Testis (tissue), 3 donors: Measurements from ENCODE around the gene ARHGEF10L. TPM values are rescaled to one million over a fixed set of nuclear protein-coding genes. Genes with fewer than 3 reads are reported as not detected.

ENCODE experiments used
- DNase-seq: peaks from one replicate; pipeline ENCODE4 v3.0.0-alpha.2; 2019
- H3K27ac ChIP-seq, 2 donors: fragments of 200-600 bp; sonication (generic); one replicate each; pipeline ENCODE4 v1.5.1; 2019
- H3K27me3 ChIP-seq: fragments of 200-600 bp; sonication (generic); one replicate; pipeline ENCODE4 v1.5.1; 2019
- H3K36me3 ChIP-seq: fragments of 200-600 bp; sonication (generic); one replicate; pipeline ENCODE4 v1.5.1; 2017; ENCODE audit warnings: low read depth; ENCODE audit errors: missing control alignments
- H3K4me1 ChIP-seq: fragments of 200-600 bp; sonication (generic); one replicate; pipeline ENCODE4 v1.5.1; 2019
- H3K4me3 ChIP-seq, 2 donors: fragments of 200-600 bp; sonication (generic); one replicate each; pipeline ENCODE4 v1.5.1; 2017 to 2019
- H3K9me3 ChIP-seq: fragments of 200-600 bp; sonication (generic); one replicate; pipeline ENCODE4 v1.5.1; 2017
- POLR2A ChIP-seq: fragments of 450-650 bp; IDR thresholded peaks from one replicate; pipeline ENCODE4 v1.6.1; 2017; ENCODE audit warnings: antibody characterized with exemption, mild to moderate bottlenecking, moderate library complexity
- WGBS, 2 donors: methylation state at CpG; one replicate each; pipeline ENCODE4 v1.1.5; 2018; 5-methylcytosine and 5-hydroxymethylcytosine counted together
- intact Hi-C: fragments of 100-400 bp; cut with DNase I; formaldehyde crosslinking; loops from one replicate; pipeline ENCODE4 v1.15.1; 2023; ENCODE audit warnings: low total_unique reads
- polyA plus RNA-seq: library from polyadenylated mRNA; stranded (reverse); fragments of 350-450 nt; fragmentation: Illumina TruSeq; extraction: RNeasy Lipid Tissue Mini Kit (QIAGEN cat#74804); gene quantifications from one replicate; pipeline ENCODE4 v1.2.3, GENCODE V29; 2014; ENCODE audit warnings: low read depth, low replicate concordance; ENCODE audit not compliant: insufficient read depth
- total RNA-seq, 2 donors: library from RNA; depleted of rRNA; stranded (reverse); fragments of >200 nt; gene quantifications; one replicate each; pipeline ENCODE4 v1.2.3, GENCODE V29; 2016
- TF ChIP-seq, protein P1 (sequence below), 3 experiments: fragments of 450-650 bp in 2 of 3; fragments of 200-600 bp in 1 of 3; sonication (generic) in 1 of 3; IDR thresholded peaks; one replicate each; pipeline ENCODE4 v1.5.1; 2016 to 2019; ENCODE audit warnings: antibody characterized with exemption in 3 of 3, mild to moderate bottlenecking in 2 of 3, moderate library complexity in 1 of 3

ARHGEF10L gene
- total and polyA plus RNA-seq, 3 donors from 2014 or later: 13.5 to 20.3 (median 18.4) TPM

DNA sequence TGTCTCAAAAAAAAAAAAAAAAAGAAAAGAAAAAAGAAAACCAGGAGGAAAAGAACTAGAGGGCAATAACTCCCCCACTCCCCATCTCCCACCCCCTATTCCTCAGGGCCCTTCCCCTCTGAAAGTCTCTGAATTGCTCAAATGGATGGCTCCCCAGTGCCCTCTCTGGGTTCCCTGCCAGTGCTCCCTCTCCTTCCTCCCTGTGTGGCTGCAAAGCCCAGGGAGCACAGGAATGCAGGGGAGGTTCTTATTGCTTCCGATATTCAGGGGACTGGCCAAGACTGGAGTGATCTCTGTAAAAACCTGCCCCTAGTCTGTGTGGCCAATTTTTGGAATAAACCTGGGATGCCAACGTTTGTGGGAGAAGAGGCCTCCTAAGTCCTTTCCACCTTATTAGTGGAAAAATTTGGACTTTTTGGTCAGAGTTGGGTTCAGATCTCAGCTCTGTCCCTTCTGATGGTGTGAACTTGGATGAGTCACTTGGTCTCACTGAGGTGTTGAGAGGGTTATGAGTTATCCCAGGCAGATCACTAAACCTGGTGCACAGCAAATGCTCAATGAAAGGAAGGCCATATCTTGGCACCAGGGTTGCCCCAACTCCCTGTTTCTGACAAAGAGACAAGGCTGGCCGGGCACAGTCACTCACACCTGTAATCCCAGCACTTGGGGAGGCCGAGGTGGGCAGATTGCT, 13.4 kb upstream of the ARHGEF10L start:
- intact Hi-C loops: no loop called here
- Histone ChIP-seq H3K36me3 (no peaks in the 10 kb centered on the region), H3K27ac (no peak overlapping the region), H3K27me3 (no peaks in the 10 kb centered on the region), H3K9me3 (no peaks in the 10 kb centered on the region), H3K4me1 (peaks cover 9% of the 10 kb centered on the region), H3K4me3 (no peak overlapping the region)
- TF ChIP-seq POLR2A: no peak
- TF ChIP-seq, protein P1, sequence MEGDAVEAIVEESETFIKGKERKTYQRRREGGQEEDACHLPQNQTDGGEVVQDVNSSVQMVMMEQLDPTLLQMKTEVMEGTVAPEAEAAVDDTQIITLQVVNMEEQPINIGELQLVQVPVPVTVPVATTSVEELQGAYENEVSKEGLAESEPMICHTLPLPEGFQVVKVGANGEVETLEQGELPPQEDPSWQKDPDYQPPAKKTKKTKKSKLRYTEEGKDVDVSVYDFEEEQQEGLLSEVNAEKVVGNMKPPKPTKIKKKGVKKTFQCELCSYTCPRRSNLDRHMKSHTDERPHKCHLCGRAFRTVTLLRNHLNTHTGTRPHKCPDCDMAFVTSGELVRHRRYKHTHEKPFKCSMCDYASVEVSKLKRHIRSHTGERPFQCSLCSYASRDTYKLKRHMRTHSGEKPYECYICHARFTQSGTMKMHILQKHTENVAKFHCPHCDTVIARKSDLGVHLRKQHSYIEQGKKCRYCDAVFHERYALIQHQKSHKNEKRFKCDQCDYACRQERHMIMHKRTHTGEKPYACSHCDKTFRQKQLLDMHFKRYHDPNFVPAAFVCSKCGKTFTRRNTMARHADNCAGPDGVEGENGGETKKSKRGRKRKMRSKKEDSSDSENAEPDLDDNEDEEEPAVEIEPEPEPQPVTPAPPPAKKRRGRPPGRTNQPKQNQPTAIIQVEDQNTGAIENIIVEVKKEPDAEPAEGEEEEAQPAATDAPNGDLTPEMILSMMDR (IDR thresholded peaks at IDR 0.05): no peak
- 68 to 81% methylated on average over 4 of the region's 4 CpGs for WGBS, 2 donors
- no peak for DNase-seq

DNA sequence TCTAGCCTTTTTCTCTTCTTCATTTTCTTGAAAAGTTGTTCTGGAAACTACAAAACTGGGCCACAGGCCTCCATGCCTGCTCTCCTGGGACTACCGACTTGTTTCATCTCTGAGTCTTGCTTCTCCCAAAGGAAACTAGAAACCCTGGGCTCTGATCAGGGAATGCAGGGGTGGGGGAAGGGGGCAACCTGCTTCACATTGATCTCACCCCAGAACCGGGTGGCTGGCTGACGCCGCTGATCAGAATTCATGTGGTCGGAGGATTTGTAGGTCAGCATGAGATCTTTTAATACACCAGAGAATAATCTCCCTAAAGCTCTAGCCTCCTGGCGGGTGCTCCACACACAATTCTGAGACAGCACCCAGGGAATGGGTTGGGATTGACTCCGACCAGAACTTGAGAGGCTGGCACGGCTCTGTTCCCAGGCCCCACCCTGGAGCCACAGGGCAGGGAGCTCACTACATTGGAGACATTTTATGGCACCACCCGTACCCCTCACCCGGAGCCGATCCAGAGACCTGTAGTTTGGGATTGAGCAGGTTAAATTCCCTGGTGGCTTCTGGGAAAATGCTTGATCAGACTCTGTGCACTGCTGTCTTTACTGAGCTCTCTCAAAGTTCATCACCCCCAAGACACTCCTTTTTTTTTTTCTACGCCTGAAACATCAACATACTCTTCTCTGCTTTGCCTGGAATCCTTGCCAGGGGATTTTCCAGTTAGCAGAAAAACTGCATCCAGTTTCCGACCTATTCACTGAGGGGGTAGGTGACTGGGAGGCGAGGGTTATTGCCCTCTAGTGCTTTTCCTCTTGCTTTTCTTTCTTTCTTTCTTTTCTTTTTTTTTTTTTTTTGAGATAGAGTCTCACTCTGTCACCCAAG, 12.2 kb upstream of the ARHGEF10L start:
- H3K4me1 ChIP-seq: peaks cover 20% of the 10 kb centered on the region
- WGBS, 2 donors: 51 to 58% methylated on average over 13 to 14 of the region's 14 CpGs
- peak; percentile 43 for DNase-seq
- no peaks in the 10 kb centered on the region for H3K27me3 ChIP-seq
- H3K4me3 ChIP-seq: no peak overlapping the region
- TF ChIP-seq POLR2A: no peak
- TF ChIP-seq, protein P1 (IDR thresholded peaks at IDR 0.05): no peak
- H3K9me3 ChIP-seq: no peaks in the 10 kb centered on the region
- H3K36me3 ChIP-seq: no peaks in the 10 kb centered on the region
- peak overlapping the region in 1 of 2 donors; percentile 12 for H3K27ac ChIP-seq
- intact Hi-C loops: no loop called here

DNA sequence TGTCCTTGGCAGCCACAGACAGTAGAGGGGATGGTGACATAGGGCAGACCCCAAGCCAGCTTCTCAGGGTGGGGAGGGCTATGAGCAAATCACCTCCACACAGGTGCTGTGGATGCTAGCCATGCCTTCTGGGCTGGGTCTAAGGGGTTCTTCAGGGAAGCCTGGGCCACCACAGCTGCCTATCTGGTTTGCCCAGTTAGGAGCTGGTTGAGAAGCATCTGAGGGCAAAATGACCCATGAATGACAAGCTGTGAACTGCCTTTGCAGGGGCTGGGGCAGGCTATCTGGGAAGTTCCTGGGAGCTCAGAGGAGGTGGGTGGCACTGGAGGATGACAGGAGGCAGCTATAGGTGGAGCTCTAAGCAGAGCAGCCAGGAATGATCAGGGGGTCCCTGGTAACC, 10.1 kb upstream of the ARHGEF10L start:
- Histone ChIP-seq H3K4me3 (no peak overlapping the region), H3K4me1 (peaks cover 36% of the 10 kb centered on the region), H3K9me3 (no peaks in the 10 kb centered on the region), H3K27ac (no peak overlapping the region), H3K36me3 (no peaks in the 10 kb centered on the region), H3K27me3 (no peaks in the 10 kb centered on the region)
- no peak for DNase-seq
- intact Hi-C loops: no loop called here
- no peak for TF ChIP-seq POLR2A
- TF ChIP-seq, protein P1 (IDR thresholded peaks at IDR 0.05): no peak

DNA sequence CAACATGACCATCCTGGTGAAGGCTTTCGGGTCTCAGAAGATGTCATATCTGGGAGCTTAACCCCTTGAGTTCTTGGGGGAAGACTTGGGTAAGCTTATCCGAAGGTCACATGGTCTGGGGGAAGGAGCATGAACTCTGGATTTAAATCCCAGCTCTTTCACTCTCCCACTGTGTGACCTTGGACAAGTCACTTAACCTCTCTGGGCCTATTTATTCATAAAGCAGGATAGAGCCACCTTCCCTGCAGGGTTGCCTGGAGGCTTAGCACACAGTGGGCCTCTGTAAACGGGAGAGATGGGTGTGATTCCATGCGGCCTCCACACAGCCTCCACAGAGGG, 8.2 kb upstream of the ARHGEF10L start:
- 60 to 80% methylated on average over 1 to 4 of the region's 4 CpGs for WGBS, 2 donors
- Histone ChIP-seq H3K4me1 (peaks cover 36% of the 10 kb centered on the region), H3K4me3 (no peak overlapping the region), H3K9me3 (no peaks in the 10 kb centered on the region), H3K36me3 (no peaks in the 10 kb centered on the region), H3K27ac (peak overlapping the region; percentile 77 to 83), H3K27me3 (no peaks in the 10 kb centered on the region)
- intact Hi-C loops: no loop called here
- TF ChIP-seq POLR2A: no peak
- TF ChIP-seq, protein P1 (IDR thresholded peaks at IDR 0.05): no peak
- DNase-seq: no peak
